ENCODE data around the gene ZNF280C.

The ZNF280C gene

GRCh38 chrX:130165181-130165702 lies 103.5 kb downstream of the ZNF280C start:
- no peak for TF ChIP-seq CTCF (IDR thresholded peaks at IDR 0.05; ENCODE audit: insufficient read depth, low read depth, low read length, missing control alignments)
- DNase-seq (ENCODE audit: low read depth) = peak; percentile 24

GRCh38 chrX:130163398-130163797 lies 105.3 kb downstream of the ZNF280C start:
- H3K4me3 ChIP-seq (ENCODE audit: low read length) = no peak overlapping the region
- DNase-seq (ENCODE audit: low read depth) = no peak
- TF ChIP-seq CTCF (IDR thresholded peaks at IDR 0.05; ENCODE audit: insufficient read depth, low read depth, low read length, missing control alignments) = no peak

More at GRCh38 chrX:130165181-130165702, 103.5 kb downstream of the ZNF280C start:
- peak overlapping the region; percentile 71 for H3K4me3 ChIP-seq (ENCODE audit: low read length)

- H3K4me3 ChIP-seq (ENCODE audit: low read length) = no peak overlapping the region
- TF ChIP-seq CTCF (IDR thresholded peaks at IDR 0.05; ENCODE audit: insufficient read depth, low read depth, low read length, missing control alignments) = no peak
- DNase-seq (ENCODE audit: low read depth) = no peak
Observed at GRCh38 chrX:130162094-130162735, 106.5 kb downstream of the ZNF280C start.

GRCh38 chrX:130159776-130160175 lies 108.9 kb downstream of the ZNF280C start:
- TF ChIP-seq CTCF (IDR thresholded peaks at IDR 0.05; ENCODE audit: insufficient read depth, low read depth, low read length, missing control alignments) = no peak
- no peak overlapping the region for H3K4me3 ChIP-seq (ENCODE audit: low read length)
- no peak for DNase-seq (ENCODE audit: low read depth)

GRCh38 chrX:130158311-130158710 lies 110.4 kb downstream of the ZNF280C start:
- no peak for TF ChIP-seq CTCF (IDR thresholded peaks at IDR 0.05; ENCODE audit: insufficient read depth, low read depth, low read length, missing control alignments)
- DNase-seq (ENCODE audit: low read depth) = no peak
- no peak overlapping the region for H3K4me3 ChIP-seq (ENCODE audit: low read length)

GRCh38 chrX:130155564-130155963 lies 113.1 kb downstream of the ZNF280C start:
- no peak overlapping the region for H3K4me3 ChIP-seq (ENCODE audit: low read length)
- TF ChIP-seq CTCF (IDR thresholded peaks at IDR 0.05; ENCODE audit: insufficient read depth, low read depth, low read length, missing control alignments) = no peak
- no peak for DNase-seq (ENCODE audit: low read depth)
